Measurements from ENCODE around the gene CSMD2.

DNA sequence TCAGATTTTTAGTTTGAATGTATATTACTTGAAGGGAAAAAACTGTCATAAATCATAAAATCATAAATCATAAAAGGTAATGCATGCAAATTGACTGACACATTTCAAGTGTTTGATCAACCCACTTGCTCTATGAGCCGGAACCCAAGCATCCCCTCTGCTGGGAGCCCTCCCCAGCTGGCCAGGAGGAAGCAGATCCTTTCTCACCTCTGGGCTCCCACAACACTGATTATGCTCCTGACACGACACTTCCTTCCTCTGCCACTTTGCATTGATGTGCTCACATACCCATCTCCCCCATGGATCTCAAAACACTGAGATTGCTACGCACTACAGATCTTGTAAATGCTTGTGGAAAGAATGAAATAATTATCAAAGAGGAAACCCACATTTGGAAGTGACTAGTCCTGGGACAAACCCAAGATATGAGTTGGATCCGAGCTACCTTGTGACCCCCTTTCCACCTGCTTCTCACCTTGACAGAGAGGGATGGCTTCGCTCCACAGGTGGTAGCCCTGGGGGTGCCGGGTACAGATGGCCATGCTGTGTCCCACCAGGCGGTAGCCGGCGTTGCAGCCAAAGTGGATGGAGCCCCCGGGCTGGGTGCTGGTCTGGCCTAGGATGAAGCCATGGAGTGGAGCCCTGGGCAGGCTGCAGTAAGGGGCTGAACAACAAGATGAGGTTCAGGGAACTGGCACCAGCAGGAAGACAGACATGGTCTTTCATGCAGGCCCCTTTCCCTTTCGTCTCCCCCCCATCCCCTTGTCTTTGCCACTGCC is 588.0 kb downstream of the CSMD2 start:
- TF ChIP-seq, protein P1, sequence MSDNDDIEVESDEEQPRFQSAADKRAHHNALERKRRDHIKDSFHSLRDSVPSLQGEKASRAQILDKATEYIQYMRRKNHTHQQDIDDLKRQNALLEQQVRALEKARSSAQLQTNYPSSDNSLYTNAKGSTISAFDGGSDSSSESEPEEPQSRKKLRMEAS (IDR thresholded peaks at IDR 0.05) = no peak
- TF ChIP-seq TAF1 (IDR thresholded peaks at IDR 0.05; ENCODE audit: low read depth, low read length) (no peak), EZH2 (IDR thresholded peaks at IDR 0.05; ENCODE audit: low read depth, low read length, severe bottlenecking) (no peak), POLR2AphosphoS5 (IDR thresholded peaks at IDR 0.05; ENCODE audit: low read depth, low read length) (no peak), EP300 (IDR thresholded peaks at IDR 0.05; ENCODE audit: borderline replicate concordance in 1 of 2, low read depth in 2 of 2, low read length in 2 of 2) (no peak), SIN3A (conservative IDR thresholded peaks at IDR 0.05 in 1 of 2, IDR thresholded peaks at IDR 0.05 in 1 of 2; ENCODE audit: low read depth in 1 of 2, low read length in 2 of 2) (no peak), ASH2L (IDR thresholded peaks at IDR 0.05; ENCODE audit: low read length) (no peak), RAD21 (IDR thresholded peaks at IDR 0.05 in 1 of 2, conservative IDR thresholded peaks at IDR 0.05 in 1 of 2; ENCODE audit: low read depth in 2 of 2, low read length in 2 of 2) (no peak), POLR2A (IDR thresholded peaks at IDR 0.05; ENCODE audit: control extremely low read depth in 1 of 2, low read depth in 2 of 2, low read length in 2 of 2) (no peak)
- TF ChIP-seq, protein P2, sequence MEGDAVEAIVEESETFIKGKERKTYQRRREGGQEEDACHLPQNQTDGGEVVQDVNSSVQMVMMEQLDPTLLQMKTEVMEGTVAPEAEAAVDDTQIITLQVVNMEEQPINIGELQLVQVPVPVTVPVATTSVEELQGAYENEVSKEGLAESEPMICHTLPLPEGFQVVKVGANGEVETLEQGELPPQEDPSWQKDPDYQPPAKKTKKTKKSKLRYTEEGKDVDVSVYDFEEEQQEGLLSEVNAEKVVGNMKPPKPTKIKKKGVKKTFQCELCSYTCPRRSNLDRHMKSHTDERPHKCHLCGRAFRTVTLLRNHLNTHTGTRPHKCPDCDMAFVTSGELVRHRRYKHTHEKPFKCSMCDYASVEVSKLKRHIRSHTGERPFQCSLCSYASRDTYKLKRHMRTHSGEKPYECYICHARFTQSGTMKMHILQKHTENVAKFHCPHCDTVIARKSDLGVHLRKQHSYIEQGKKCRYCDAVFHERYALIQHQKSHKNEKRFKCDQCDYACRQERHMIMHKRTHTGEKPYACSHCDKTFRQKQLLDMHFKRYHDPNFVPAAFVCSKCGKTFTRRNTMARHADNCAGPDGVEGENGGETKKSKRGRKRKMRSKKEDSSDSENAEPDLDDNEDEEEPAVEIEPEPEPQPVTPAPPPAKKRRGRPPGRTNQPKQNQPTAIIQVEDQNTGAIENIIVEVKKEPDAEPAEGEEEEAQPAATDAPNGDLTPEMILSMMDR (IDR thresholded peaks at IDR 0.05; ENCODE audit: control extremely low read depth in 1 of 3, insufficient read depth in 1 of 3, low read depth in 1 of 3, low read length in 3 of 3) = no peak
- TF ChIP-seq, protein P3, sequence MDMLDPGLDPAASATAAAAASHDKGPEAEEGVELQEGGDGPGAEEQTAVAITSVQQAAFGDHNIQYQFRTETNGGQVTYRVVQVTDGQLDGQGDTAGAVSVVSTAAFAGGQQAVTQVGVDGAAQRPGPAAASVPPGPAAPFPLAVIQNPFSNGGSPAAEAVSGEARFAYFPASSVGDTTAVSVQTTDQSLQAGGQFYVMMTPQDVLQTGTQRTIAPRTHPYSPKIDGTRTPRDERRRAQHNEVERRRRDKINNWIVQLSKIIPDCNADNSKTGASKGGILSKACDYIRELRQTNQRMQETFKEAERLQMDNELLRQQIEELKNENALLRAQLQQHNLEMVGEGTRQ (IDR thresholded peaks at IDR 0.05; ENCODE audit: low read length) = no peak
